GM13977 (cell line): ENCODE results near the gene CDK10.
A peak's percentile ranks its signal among the peaks of the same experiment; 100 is the strongest.
"Not testable (repeated sequence)": the region's sequence is repeated elsewhere in the genome, so short reads cannot be mapped to it uniquely, and the experiment has no call there.

Experiments
- DNase-seq: peaks from one replicate; pipeline ENCODE4 v3.0.0; 2012; ENCODE audit warnings: low spot score
- CTCF ChIP-seq: IDR thresholded peaks from 2 replicates; pipeline ENCODE4 v1.5.1; 2012; ENCODE audit warnings: mild to moderate bottlenecking, control low read depth; ENCODE audit not compliant: insufficient read depth; ENCODE audit errors: extremely low read depth, missing control alignments
- in situ Hi-C: fragments of 300-500 bp; cut with MboI; formaldehyde crosslinking; loops from one replicate; pipeline ENCODE4 v1.12.0; 2022; ENCODE audit warnings: low sequenced_read_pairs, low pct_unique_long_range_greater_than_20kb, mixed read lengths, inconsistent platforms; ENCODE audit not compliant: unreplicated experiment

CDK10 gene

GRCh38 chr16:89695875-89696669 lies 9.6 kb downstream of the CDK10 start:
- TF ChIP-seq CTCF = no peak
- in situ Hi-C loops = no loop called here
- DNase-seq = no peak

GRCh38 chr16:89696670-89697128 lies 10.2 kb downstream of the CDK10 start:
- no peak for TF ChIP-seq CTCF
- in situ Hi-C loops = no loop called here
- peak; percentile 78 for DNase-seq

GRCh38 chr16:89697161-89697615 lies 10.7 kb downstream of the CDK10 start:
- in situ Hi-C loops = no loop called here
- TF ChIP-seq CTCF = no peak
- no peak for DNase-seq

GRCh38 chr16:89697616-89698331 lies 11.3 kb downstream of the CDK10 start:
- in situ Hi-C loops = no loop called here
- no peak for DNase-seq
- TF ChIP-seq CTCF = no peak

- DNase-seq, in situ Hi-C loops: not testable (repeated sequence)
Measured at GRCh38 chr16:89698717-89699116, 12.2 kb downstream of the CDK10 start.

- DNase-seq, in situ Hi-C loops: not testable (repeated sequence)
Measured at GRCh38 chr16:89699629-89700099, 13.2 kb downstream of the CDK10 start.

- peak; percentile 98 for DNase-seq
- in situ Hi-C loops = no loop called here
- peak; percentile 78 for TF ChIP-seq CTCF
Measured at GRCh38 chr16:89700100-89700648, 13.7 kb downstream of the CDK10 start.
